Peyer's patch (tissue), 4 donors: Measurements from ENCODE around the gene GPR37L1. TPM values are rescaled to one million over a fixed set of nuclear protein-coding genes. Genes with fewer than 3 reads are reported as not detected.
"Not testable (repeated sequence)": the region's sequence is repeated elsewhere in the genome, so short reads cannot be mapped to it uniquely, and the experiment has no call there.

ENCODE experiments used
- DNase-seq, 3 donors: peaks; one replicate each; pipeline ENCODE4 v3.0.0-alpha.2; 2017 to 2019
- H3K27ac ChIP-seq, 4 donors: fragments of 200-600 bp; sonication (generic); one replicate each; pipeline ENCODE4 v1.5.1; 2016 to 2019
- H3K27me3 ChIP-seq, 2 donors: fragments of 200-600 bp; sonication (generic); one replicate each; pipeline ENCODE4 v1.5.1; 2019
- H3K36me3 ChIP-seq, 3 donors: fragments of 200-600 bp; sonication (generic); one replicate each; pipeline ENCODE4 v1.5.1; 2016 to 2019
- H3K4me1 ChIP-seq, 4 donors: fragments of 200-600 bp; sonication (generic); one replicate each; pipeline ENCODE4 v1.5.1; 2016 to 2019
- H3K4me3 ChIP-seq, 4 donors: fragments of 200-600 bp; sonication (generic); 1 replicate in 3 of 4; 2 replicates in 1 of 4; pipeline ENCODE4 v1.5.1; 2016 to 2019; ENCODE audit warnings: mild to moderate bottlenecking in 1 of 4
- H3K9me3 ChIP-seq, 4 donors: fragments of 200-600 bp; sonication (generic); one replicate each; pipeline ENCODE4 v1.5.1; 2016 to 2019; ENCODE audit warnings: mild to moderate bottlenecking in 1 of 4
- POLR2A ChIP-seq, 2 donors: fragments of 450-650 bp; IDR thresholded peaks; one replicate each; pipeline ENCODE4 v1.5.1; 2017; ENCODE audit warnings: antibody characterized with exemption in 2 of 2, mild to moderate bottlenecking in 2 of 2, moderate library complexity in 2 of 2
- total RNA-seq, 4 donors: library from RNA; depleted of rRNA; stranded (reverse); fragments of >200 nt; gene quantifications; one replicate each; pipeline ENCODE4 v1.1.0, GENCODE V29; 2016
- TF ChIP-seq, protein P1 (sequence below), 6 experiments: fragments of 450-650 bp in 4 of 6; fragments of 200-600 bp in 2 of 6; sonication (generic) in 1 of 6; IDR thresholded peaks; one replicate each; pipeline ENCODE4 v1.5.1; 2017 to 2019; ENCODE audit warnings: antibody characterized with exemption in 6 of 6, mild to moderate bottlenecking in 3 of 6, moderate library complexity in 1 of 6

GPR37L1 gene
- total RNA-seq, 4 donors from 2014 or later: 0.18 to 0.95 (median 0.27) TPM; not detected in 1

DNA sequence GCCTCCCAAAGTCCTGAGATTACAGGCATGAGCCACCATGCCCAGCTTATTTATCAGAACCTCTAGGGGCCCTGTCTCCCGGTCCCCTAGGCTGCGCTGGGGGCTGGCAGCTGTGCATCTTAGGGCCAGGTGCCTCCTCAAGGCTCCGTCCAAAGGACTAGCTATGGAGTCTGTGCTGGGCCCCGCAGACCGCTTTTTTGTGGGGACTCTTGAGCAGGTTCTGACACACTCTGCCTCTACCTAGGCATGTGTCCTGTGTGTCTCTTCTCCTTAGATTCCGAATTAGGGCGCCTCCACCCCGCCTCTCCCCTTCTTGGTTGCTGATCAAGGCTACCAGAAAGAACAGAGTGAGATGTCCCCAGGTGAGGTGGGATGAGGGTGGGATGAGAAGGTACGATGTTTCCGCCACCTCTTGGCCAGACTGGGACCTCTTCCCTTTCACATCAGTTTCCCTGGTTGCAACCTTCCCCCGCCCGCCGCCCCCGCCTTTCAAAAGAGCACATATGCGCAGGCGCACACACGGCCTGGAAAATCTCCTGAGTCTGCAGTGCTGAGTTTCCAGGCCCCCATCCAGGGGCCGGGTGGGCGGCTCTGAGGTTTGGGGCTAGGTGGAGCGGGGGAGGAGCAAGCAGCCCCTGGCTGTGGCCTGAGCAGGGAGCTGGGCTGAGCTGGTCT lies 42.7 kb downstream of the GPR37L1 start:
- no peaks in the 10 kb centered on the region for H3K27me3 ChIP-seq
- peak overlapping the region in 1 of 4 donors; percentile 18 for H3K4me3 ChIP-seq
- H3K9me3 ChIP-seq: no peaks in the 10 kb centered on the region
- DNase-seq: peak in 1 of 3 donors; percentile 36
- no peaks in the 10 kb centered on the region for H3K36me3 ChIP-seq
- TF ChIP-seq POLR2A (IDR thresholded peaks at IDR 0.05): no peak
- peaks cover 0 to 48% (median 19%) of the 10 kb centered on the region in 4 donors for H3K4me1 ChIP-seq
- H3K27ac ChIP-seq: peak overlapping the region in 2 of 4 donors; percentile 22 to 63

DNA sequence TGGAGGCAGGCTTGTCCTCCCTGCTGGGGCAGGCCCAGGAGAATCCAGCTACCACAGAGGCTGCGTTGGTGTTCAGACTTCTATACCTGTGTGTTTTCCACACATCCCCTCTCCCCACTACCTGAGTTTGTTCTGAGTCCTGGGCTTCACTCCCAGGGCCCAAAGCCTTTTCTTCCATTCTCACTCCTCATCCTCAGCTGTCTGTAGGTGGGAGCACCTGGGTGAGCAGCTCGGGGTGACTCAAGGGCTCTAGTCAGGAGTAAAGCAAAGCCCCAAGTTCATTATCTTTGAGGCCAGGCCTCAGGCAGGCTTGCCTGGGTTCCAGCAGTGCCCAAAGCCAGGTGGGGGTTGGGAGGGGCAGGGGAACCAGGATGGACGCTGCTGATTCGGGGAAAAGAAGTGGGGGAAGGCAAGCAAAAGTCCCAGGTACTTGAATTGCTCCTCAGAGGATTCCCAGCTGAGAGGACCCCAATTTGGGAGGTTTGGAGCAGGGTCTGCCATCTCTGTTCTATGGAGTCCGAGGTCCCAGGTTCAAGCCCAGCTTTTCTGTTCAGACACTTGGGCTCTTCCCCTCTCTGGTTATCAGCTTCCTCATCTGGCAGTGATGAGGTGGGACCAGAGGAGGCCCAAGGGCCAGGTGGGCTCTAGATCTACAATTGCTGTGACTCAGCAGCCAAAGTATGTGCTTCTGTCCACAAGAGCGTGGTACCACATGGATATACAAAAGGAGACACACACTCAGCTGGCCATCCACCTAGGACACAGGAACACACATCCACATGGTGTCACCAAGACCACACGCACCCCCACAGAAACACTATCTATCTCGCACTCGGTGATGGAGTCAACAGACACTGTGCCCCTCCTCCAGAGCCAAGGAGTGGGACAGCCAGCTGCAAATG lies 43.5 kb downstream of the GPR37L1 start:
- Histone ChIP-seq H3K4me1 (peaks cover 0 to 46% (median 18%) of the 10 kb centered on the region in 4 donors), H3K4me3 (no peak overlapping the region), H3K27ac (peak overlapping the region in 1 of 4 donors; percentile 63), H3K9me3 (no peaks in the 10 kb centered on the region), H3K27me3 (no peaks in the 10 kb centered on the region), H3K36me3 (no peaks in the 10 kb centered on the region)
- no peak for DNase-seq
- no peak for TF ChIP-seq POLR2A (IDR thresholded peaks at IDR 0.05)
- TF ChIP-seq, protein P1, sequence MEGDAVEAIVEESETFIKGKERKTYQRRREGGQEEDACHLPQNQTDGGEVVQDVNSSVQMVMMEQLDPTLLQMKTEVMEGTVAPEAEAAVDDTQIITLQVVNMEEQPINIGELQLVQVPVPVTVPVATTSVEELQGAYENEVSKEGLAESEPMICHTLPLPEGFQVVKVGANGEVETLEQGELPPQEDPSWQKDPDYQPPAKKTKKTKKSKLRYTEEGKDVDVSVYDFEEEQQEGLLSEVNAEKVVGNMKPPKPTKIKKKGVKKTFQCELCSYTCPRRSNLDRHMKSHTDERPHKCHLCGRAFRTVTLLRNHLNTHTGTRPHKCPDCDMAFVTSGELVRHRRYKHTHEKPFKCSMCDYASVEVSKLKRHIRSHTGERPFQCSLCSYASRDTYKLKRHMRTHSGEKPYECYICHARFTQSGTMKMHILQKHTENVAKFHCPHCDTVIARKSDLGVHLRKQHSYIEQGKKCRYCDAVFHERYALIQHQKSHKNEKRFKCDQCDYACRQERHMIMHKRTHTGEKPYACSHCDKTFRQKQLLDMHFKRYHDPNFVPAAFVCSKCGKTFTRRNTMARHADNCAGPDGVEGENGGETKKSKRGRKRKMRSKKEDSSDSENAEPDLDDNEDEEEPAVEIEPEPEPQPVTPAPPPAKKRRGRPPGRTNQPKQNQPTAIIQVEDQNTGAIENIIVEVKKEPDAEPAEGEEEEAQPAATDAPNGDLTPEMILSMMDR (IDR thresholded peaks at IDR 0.05): no peak

DNA sequence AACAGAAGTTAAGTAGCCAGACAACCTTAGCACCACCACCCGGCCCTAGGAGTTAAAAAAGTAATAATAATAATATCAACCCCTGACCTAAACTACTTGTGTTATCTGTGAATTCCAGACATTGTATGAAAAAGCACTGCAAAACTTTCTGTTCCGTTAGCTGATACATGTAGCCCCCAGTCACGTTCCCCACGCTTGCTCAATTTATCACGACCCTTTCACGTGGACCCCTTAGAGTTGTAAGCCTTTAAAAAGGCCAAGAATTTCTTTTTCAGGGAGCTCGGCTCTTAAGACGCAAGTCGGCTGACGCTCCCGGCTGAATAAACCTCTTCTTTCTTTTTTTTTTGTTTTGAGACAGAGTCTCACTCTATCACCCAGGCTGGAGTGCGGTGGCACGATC lies 44.3 kb downstream of the GPR37L1 start:
- H3K27me3 ChIP-seq, H3K36me3 ChIP-seq, DNase-seq, H3K4me3 ChIP-seq, H3K9me3 ChIP-seq, H3K27ac ChIP-seq: not testable (repeated sequence)
- peaks cover 0 to 38% (median 15%) of the 10 kb centered on the region in 4 donors for H3K4me1 ChIP-seq

DNA sequence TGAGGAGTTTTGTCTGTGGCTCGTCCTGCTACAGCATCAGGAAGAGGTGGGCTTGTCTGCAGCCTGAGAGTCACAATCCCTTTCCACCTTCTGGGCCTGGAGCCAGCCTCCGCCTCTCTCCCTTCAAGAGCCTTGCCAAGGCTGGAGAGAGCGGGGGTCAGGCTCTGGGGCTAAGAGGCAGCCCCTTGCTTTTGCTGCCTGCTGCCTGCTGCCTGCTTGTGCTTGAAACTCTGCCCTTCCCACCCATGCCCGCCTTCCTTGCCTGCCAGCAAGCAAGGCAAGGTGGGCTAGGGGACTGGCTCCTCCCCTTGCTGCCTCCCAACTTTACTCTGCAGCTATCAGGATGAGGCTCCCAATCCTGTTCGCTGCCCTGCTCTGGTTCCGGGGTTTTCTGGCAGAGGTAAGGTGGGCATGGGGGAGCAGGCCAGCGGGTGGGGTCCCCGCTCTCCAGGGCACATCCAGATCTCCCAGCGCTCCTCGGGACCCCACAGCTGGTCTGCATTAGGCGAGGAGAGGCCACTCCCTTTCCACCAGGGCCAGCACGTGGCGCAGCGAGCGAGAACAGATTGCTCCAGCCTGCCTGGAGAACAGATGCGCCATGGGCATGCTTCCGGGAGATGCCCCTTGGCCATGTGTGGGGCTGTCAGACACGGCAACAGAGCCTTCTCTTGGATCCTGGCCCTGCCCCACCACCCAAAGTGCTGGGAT lies 45.1 kb downstream of the GPR37L1 start:
- Histone ChIP-seq H3K4me3 (no peak overlapping the region), H3K9me3 (no peaks in the 10 kb centered on the region), H3K36me3 (no peaks in the 10 kb centered on the region), H3K27me3 (no peaks in the 10 kb centered on the region), H3K27ac (no peak overlapping the region), H3K4me1 (peaks cover 0 to 30% (median 10%) of the 10 kb centered on the region in 4 donors)
- TF ChIP-seq, protein P1 (IDR thresholded peaks at IDR 0.05): no peak
- peak in 1 of 3 donors; percentile 51 for DNase-seq

DNA sequence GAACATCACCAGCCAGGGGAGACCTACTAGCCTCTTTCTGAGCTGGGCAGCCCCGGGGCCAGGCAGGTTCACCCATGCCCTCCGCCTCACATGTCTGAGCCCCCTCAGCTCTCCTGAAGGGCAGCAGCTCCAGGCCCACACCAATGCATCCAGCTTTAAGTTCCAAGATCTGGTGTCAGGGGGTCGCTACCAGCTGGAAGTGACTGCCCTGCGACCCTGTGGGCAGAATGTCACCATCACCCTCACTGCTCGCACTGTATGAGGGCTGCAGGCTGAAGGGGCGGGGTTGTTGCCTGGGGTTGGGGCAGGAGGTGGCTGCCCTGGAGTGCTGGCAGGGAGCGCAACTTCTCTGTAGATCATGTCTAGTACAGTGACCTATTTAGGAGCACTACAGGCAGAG lies 46.1 kb downstream of the GPR37L1 start:
- Histone ChIP-seq H3K4me3 (no peak overlapping the region), H3K27ac (no peak overlapping the region), H3K36me3 (no peaks in the 10 kb centered on the region), H3K4me1 (peaks cover 0 to 20% (median 4%) of the 10 kb centered on the region in 4 donors), H3K27me3 (no peaks in the 10 kb centered on the region), H3K9me3 (no peaks in the 10 kb centered on the region)
- TF ChIP-seq, protein P1 (IDR thresholded peaks at IDR 0.05): no peak
- no peak for TF ChIP-seq POLR2A (IDR thresholded peaks at IDR 0.05)
- peak in 1 of 3 donors; percentile 34 for DNase-seq

DNA sequence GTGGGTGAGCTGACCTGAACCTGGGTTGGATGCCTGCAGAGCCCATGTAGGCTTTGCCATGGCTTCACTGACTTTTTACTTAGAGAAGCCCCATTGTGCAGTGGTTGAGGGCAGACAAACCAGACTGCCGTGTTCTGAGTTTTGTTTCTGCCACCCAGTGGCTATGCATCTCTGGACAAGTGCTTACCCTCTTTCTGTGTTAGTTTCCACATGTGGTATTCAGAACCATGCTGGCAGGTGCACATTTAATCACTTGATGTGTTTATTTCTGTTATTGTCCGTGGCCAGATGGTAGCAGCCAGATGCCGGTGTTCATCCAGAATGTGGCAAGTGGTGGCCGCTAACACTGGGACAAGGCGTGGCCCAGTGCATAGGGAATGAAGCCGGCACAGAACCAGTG lies 48.0 kb downstream of the GPR37L1 start:
- no peaks in the 10 kb centered on the region for H3K27me3 ChIP-seq
- H3K36me3 ChIP-seq: no peaks in the 10 kb centered on the region
- no peaks in the 10 kb centered on the region for H3K9me3 ChIP-seq
- no peak for DNase-seq
- no peak overlapping the region for H3K27ac ChIP-seq
- H3K4me3 ChIP-seq: no peak overlapping the region
- peaks cover 0 to 3% (median 0%) of the 10 kb centered on the region in 4 donors for H3K4me1 ChIP-seq
- no peak for TF ChIP-seq POLR2A (IDR thresholded peaks at IDR 0.05)
- TF ChIP-seq, protein P1 (IDR thresholded peaks at IDR 0.05): no peak
